SK-N-SH treated with all-trans-retinoic acid at 6 μM for 48 hours (cell line): ENCODE results near the gene OGT.

Experiments used
- CSDC2 ChIP-seq: fragments of 250-450 bp; sonication (Bioruptor Pico); IDR thresholded peaks from 2 replicates; pipeline ENCODE4 v1.5.0; 2020; ENCODE audit warnings: mild to moderate bottlenecking, moderate library complexity
- ESRRG ChIP-seq: fragments of 250-450 bp; sonication (Bioruptor Pico); IDR thresholded peaks from 2 replicates; pipeline ENCODE4 v1.6.1; 2021; ENCODE audit warnings: mild to moderate bottlenecking
- OSR1 ChIP-seq: fragments of 250-450 bp; sonication (Bioruptor Pico); IDR thresholded peaks from 2 replicates; pipeline ENCODE4 v1.8.0; 2022; ENCODE audit warnings: moderate library complexity, mild to moderate bottlenecking, inconsistent platforms
- PPARA ChIP-seq: fragments of 250-450 bp; sonication (Bioruptor Pico); IDR thresholded peaks from 2 replicates; pipeline ENCODE4 v1.5.0; 2020; ENCODE audit warnings: mild to moderate bottlenecking, borderline replicate concordance
- RARB ChIP-seq: fragments of 250-450 bp; sonication (Bioruptor Pico); IDR thresholded peaks from 2 replicates; pipeline ENCODE4 v1.8.0; 2021; ENCODE audit warnings: mild to moderate bottlenecking, moderate library complexity
- TCF4 ChIP-seq: fragments of 250-450 bp; sonication (Bioruptor Pico); IDR thresholded peaks from 2 replicates; pipeline ENCODE4 v1.8.0; 2021; ENCODE audit warnings: mild to moderate bottlenecking, moderate library complexity, borderline replicate concordance
- ZFP3 ChIP-seq: fragments of 250-450 bp; sonication (Bioruptor Pico); IDR thresholded peaks from 2 replicates; pipeline ENCODE4 v1.5.0; 2020; ENCODE audit warnings: mild to moderate bottlenecking, moderate library complexity
- ZNF565 ChIP-seq: fragments of 450-650 bp; formaldehyde crosslinking; conservative IDR thresholded peaks from 2 replicates; pipeline ENCODE4 v1.5.0; 2020; ENCODE audit warnings: low read depth, mild to moderate bottlenecking, moderate library complexity
- ZNF8 ChIP-seq: fragments of 450-650 bp; formaldehyde crosslinking; IDR thresholded peaks from 2 replicates; pipeline ENCODE4 v1.5.0; 2020; ENCODE audit warnings: mild to moderate bottlenecking, moderate library complexity
- TF ChIP-seq, protein P1 (sequence below): fragments of 250-450 bp; sonication (Bioruptor Pico); IDR thresholded peaks from 2 replicates; pipeline ENCODE4 v1.5.1; 2020; ENCODE audit warnings: low read depth, mild to moderate bottlenecking, moderate library complexity
- TF ChIP-seq, protein P2 (sequence below): fragments of 250-450 bp; sonication (Bioruptor Pico); IDR thresholded peaks from 2 replicates; pipeline ENCODE4 v1.8.0; 2020; ENCODE audit warnings: mild to moderate bottlenecking, moderate library complexity, borderline replicate concordance
- TF ChIP-seq, protein P3 (sequence below): fragments of 250-450 bp; sonication (Bioruptor Pico); IDR thresholded peaks from 2 replicates; pipeline ENCODE4 v1.8.0; 2021; ENCODE audit warnings: low read depth, mild to moderate bottlenecking, moderate library complexity, borderline replicate concordance
- TF ChIP-seq, protein P4 (sequence below): fragments of 250-450 bp; sonication (Bioruptor Pico); IDR thresholded peaks from 2 replicates; pipeline ENCODE4 v1.5.0; 2020; ENCODE audit warnings: mild to moderate bottlenecking, moderate library complexity

DNA sequence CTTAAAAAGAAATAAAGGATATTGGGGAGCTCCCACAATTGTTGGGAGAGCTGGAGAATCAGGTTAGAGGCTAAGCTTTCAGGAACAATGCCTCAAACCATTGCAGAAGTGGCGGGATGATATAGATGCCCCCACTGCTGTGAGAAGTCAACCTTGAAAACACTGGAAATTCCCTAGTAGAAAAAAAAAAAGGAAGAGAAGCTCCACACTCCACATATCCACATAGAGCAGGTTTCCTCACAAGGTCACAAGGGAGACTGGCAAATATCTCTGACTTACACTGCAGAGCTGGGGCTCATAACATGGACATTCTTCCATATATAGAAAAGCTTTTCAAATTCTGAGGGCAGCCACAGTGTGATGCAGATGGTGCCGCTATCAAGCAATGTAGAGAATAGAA, 22.7 kb upstream of the OGT start:
- TF ChIP-seq, protein P1, sequence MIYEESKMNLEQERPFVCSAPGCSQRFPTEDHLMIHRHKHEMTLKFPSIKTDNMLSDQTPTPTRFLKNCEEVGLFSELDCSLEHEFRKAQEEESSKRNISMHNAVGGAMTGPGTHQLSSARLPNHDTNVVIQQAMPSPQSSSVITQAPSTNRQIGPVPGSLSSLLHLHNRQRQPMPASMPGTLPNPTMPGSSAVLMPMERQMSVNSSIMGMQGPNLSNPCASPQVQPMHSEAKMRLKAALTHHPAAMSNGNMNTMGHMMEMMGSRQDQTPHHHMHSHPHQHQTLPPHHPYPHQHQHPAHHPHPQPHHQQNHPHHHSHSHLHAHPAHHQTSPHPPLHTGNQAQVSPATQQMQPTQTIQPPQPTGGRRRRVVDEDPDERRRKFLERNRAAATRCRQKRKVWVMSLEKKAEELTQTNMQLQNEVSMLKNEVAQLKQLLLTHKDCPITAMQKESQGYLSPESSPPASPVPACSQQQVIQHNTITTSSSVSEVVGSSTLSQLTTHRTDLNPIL (CRISPR knock-in tag), result no peak
- TF ChIP-seq ZNF8 (CRISPR knock-in tag) (no peak), ZNF565 (CRISPR knock-in tag) (no peak), TCF4 (no peak), PPARA (CRISPR knock-in tag) (no peak), ESRRG (no peak), CSDC2 (CRISPR knock-in tag) (no peak), RARB (no peak), ZFP3 (no peak), OSR1 (CRISPR knock-in tag) (no peak)
- TF ChIP-seq, protein P2, sequence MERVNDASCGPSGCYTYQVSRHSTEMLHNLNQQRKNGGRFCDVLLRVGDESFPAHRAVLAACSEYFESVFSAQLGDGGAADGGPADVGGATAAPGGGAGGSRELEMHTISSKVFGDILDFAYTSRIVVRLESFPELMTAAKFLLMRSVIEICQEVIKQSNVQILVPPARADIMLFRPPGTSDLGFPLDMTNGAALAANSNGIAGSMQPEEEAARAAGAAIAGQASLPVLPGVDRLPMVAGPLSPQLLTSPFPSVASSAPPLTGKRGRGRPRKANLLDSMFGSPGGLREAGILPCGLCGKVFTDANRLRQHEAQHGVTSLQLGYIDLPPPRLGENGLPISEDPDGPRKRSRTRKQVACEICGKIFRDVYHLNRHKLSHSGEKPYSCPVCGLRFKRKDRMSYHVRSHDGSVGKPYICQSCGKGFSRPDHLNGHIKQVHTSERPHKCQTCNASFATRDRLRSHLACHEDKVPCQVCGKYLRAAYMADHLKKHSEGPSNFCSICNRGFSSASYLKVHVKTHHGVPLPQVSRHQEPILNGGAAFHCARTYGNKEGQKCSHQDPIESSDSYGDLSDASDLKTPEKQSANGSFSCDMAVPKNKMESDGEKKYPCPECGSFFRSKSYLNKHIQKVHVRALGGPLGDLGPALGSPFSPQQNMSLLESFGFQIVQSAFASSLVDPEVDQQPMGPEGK (CRISPR knock-in tag), result no peak
- TF ChIP-seq, protein P3, sequence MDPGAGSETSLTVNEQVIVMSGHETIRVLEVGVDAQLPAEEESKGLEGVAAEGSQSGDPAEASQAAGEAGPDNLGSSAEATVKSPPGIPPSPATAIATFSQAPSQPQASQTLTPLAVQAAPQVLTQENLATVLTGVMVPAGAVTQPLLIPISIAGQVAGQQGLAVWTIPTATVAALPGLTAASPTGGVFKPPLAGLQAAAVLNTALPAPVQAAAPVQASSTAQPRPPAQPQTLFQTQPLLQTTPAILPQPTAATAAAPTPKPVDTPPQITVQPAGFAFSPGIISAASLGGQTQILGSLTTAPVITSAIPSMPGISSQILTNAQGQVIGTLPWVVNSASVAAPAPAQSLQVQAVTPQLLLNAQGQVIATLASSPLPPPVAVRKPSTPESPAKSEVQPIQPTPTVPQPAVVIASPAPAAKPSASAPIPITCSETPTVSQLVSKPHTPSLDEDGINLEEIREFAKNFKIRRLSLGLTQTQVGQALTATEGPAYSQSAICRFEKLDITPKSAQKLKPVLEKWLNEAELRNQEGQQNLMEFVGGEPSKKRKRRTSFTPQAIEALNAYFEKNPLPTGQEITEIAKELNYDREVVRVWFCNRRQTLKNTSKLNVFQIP (CRISPR knock-in tag), result no peak
- TF ChIP-seq, protein P4, sequence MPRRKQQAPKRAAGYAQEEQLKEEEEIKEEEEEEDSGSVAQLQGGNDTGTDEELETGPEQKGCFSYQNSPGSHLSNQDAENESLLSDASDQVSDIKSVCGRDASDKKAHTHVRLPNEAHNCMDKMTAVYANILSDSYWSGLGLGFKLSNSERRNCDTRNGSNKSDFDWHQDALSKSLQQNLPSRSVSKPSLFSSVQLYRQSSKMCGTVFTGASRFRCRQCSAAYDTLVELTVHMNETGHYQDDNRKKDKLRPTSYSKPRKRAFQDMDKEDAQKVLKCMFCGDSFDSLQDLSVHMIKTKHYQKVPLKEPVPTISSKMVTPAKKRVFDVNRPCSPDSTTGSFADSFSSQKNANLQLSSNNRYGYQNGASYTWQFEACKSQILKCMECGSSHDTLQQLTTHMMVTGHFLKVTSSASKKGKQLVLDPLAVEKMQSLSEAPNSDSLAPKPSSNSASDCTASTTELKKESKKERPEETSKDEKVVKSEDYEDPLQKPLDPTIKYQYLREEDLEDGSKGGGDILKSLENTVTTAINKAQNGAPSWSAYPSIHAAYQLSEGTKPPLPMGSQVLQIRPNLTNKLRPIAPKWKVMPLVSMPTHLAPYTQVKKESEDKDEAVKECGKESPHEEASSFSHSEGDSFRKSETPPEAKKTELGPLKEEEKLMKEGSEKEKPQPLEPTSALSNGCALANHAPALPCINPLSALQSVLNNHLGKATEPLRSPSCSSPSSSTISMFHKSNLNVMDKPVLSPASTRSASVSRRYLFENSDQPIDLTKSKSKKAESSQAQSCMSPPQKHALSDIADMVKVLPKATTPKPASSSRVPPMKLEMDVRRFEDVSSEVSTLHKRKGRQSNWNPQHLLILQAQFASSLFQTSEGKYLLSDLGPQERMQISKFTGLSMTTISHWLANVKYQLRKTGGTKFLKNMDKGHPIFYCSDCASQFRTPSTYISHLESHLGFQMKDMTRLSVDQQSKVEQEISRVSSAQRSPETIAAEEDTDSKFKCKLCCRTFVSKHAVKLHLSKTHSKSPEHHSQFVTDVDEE, result no peak
